Measurements from ENCODE around the gene QRFP. TPM values are rescaled to one million over a fixed set of nuclear protein-coding genes. Genes with fewer than 3 reads are reported as not detected.

Gene QRFP
- total RNA-seq, 2 experiments from 2014 or later, result not detected

DNA sequence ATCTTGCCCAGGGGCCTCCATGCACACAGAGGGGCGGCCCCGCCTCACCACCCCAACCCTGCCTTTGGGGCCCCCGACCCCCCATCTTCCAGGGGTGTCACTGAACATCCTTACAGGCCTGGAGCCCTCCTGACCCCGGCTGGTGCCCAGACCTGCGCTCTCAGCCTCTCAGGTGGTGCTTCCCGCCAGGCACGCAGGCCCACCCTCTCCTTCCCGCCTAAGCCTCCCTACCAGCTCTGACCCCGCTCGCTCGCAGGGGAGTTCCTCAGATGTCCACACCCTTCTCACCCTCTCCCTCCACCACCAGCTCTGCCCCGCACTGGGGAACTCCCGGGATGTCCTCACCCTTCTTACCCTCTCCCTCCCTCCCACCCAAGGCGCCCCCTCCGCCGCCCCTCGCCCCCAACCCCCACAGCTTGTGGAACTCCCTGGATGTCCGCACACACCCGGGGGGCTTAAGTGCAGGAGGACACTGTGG lies 12.3 kb upstream of the QRFP start:
- H3K9me3 Mint-ChIP-seq (ENCODE audit: low read depth), result no peaks in the 10 kb centered on the region
- CTCF ChIA-PET, result no interaction called here
- H3K27me3 Mint-ChIP-seq, result peaks cover 4% of the 10 kb centered on the region
- no peaks in the 10 kb centered on the region for H3K4me1 Mint-ChIP-seq
- DNase-seq, result no peak
- H3K36me3 Mint-ChIP-seq, result no peaks in the 10 kb centered on the region
- no peak overlapping the region for H3K4me3 Mint-ChIP-seq
- H3K27ac Mint-ChIP-seq, result no peak overlapping the region
- ATAC-seq, result no peak

DNA sequence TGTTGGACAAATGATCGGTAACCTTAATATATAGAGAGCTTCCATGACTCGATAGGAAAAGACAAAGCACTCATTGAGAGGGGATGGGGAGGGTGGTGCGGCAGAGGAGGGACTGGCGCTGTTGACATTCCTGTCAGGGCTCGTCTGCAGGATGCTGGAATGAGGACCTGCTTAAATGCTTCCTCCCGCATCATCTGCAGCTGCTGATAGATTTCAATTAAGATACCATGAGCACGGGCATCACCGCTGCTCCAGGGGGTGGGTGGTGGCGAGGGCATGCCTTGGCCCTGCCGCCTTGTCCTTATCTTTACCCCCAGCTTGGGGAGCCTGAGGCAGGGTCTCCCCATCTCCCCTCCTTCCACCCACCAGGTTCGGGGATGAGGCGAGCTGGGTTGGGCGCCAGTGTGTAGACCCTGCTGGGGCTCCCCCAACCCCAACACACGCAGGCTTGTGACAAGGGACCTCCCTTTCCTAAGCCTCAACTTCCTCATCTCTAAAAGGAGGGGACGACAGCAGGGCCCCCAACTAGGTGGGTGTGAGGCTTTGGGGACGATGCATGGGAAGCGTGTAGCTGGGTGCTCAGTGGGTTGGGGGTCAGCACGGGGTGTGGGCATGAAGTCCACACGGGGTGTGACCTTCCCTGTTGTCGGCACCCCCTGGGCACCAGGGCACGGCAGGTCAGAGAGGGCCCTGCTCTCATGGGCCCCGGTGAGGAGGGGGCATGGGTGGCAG lies 11.7 kb upstream of the QRFP start:
- DNase-seq (no peak), ATAC-seq (no peak)
- no peaks in the 10 kb centered on the region for H3K4me1 Mint-ChIP-seq
- H3K36me3 Mint-ChIP-seq, result no peaks in the 10 kb centered on the region
- H3K27me3 Mint-ChIP-seq, result peaks cover 4% of the 10 kb centered on the region
- CTCF ChIA-PET, result no interaction called here
- H3K27ac Mint-ChIP-seq, result no peak overlapping the region
- no peaks in the 10 kb centered on the region for H3K9me3 Mint-ChIP-seq (ENCODE audit: low read depth)
- H3K4me3 Mint-ChIP-seq, result no peak overlapping the region

DNA sequence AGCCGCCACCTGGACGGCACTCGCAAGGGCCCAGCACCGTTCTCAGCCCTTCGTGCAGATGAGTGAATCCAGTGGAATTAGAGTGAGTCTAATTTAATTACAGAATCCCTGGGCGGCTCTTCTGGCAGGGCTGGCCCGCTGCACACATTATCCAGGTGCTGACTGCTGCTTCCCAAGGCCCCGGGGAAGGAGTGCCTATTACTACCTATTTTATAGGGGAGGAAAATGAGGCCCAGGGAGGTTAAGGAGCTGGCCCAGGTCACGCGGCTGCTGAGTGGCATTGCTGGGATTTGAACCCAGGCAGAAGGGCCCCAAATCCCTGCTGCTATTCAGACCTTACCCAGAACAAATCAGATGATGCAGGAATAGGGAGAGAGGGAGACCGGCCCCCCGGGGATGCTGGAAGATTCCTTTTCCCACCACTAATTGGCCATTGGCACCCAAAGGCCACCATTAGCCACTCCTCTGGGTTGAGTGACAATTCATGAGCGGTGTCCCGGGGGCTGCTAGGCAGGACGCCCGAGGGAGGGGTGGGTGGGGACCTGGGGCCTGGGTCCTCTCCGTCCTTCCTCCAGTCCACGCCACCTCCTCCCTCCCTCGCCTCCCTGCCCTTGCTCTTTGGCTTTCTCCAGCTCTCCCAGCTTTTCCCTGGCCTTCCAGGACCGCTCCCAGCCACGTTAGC lies 10.3 kb upstream of the QRFP start:
- H3K27me3 Mint-ChIP-seq, result peaks cover 4% of the 10 kb centered on the region
- no peaks in the 10 kb centered on the region for H3K9me3 Mint-ChIP-seq (ENCODE audit: low read depth)
- ATAC-seq (no peak), DNase-seq (no peak)
- CTCF ChIA-PET, result interaction anchor here (1.1 kb wide), 1 partner anchor 172 kb away, joined by 3 read pairs; no protein-coding TSS in a partner anchor
- no peak overlapping the region for H3K27ac Mint-ChIP-seq
- H3K36me3 Mint-ChIP-seq, result no peaks in the 10 kb centered on the region
- no peak overlapping the region for H3K4me3 Mint-ChIP-seq
- H3K4me1 Mint-ChIP-seq, result no peaks in the 10 kb centered on the region

DNA sequence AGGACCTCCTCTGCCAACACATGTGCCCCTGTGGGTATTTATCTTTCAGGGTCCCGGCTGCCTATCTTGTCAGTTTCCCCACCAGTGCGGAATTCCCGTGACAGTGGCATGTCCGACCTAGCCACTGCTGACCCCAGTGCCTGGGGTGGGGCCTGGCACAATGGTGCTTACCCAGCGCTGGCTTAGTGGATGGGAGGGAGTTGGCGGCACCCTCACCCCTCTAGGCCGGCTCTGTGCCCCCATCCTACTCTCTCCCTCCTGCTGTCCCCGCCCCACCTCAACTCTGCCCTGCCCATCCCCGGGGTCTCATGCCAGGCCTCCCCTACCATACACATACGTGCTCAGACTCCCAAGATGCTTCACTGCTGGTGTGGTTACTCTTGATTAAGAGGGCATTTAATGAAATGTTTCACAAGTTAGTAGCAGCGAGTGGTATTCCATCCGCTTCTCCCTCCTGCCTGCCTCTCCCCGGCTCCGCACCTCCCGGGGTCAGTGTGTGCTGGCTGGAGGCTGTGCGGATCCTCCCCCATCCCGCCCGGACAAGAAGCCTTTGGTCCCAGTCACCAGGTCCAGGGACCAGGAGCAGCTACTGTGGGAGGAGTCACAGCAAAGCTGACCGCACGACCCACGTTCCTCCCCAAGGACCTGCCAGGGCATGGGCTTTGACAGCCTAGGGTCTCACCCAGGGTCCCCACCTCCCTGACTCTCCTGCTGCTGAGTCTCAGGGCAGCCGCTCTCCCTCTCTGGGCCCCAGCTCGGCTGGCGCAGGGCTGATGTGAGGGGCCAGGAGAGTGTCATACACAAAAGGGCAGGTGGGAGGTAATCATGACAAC lies 9.5 kb upstream of the QRFP start:
- no peaks in the 10 kb centered on the region for H3K9me3 Mint-ChIP-seq (ENCODE audit: low read depth)
- CTCF ChIA-PET, result interaction anchor here (1.1 kb wide), 2 partner anchors 140 to 171 kb away, joined by 3 to 4 read pairs; no protein-coding TSS in a partner anchor

DNA sequence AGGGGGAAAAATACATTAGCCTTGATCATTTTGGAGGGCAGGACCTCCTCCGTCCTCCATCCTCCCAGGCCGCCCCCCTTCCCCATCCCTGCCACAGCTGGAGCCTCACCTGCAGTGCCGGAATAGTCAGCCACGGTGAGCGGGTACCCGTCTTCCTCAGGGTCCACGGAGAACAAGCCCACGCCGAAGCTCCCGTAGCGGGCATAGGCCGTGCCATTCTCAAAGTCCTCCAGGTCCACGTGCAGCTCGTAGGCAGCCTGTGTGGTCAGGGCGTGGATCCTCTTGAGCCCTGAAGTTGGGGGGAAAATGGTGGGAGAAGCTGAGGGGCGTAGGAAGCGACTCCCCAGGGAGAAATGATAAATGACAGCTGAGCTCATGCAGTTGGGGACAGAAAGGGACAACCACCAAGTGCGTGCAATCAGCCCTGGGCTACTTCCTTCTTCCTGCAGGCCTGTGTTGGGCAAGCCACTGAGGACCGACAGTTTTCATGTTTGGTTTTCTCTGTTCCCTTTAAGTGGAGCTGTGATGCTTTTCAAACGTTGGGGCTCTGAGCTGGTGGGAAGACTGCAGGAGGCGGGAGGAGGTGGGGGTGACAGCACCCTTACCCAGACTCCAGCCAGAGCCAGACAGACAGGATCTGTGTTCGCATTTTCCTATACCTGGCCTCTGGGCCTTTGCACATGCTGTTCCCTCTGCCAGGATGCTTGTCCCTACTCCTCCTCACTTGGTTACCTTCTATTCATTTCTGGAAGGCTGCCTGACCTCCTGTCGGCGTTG lies 8.7 kb upstream of the QRFP start:
- no peaks in the 10 kb centered on the region for H3K9me3 Mint-ChIP-seq (ENCODE audit: low read depth)
- DNase-seq, result no peak
- H3K27ac Mint-ChIP-seq, result no peak overlapping the region
- peaks cover 4% of the 10 kb centered on the region for H3K27me3 Mint-ChIP-seq
- no peaks in the 10 kb centered on the region for H3K4me1 Mint-ChIP-seq
- ATAC-seq, result no peak
- H3K4me3 Mint-ChIP-seq, result no peak overlapping the region
- no peaks in the 10 kb centered on the region for H3K36me3 Mint-ChIP-seq
- CTCF ChIA-PET, result interaction anchor here (1.1 kb wide), 1 partner anchor 141 kb away, joined by 4 read pairs; no protein-coding TSS in a partner anchor

More for the DNA sequence above, 9.5 kb upstream of the QRFP start:
- H3K27ac Mint-ChIP-seq, result no peak overlapping the region
- H3K36me3 Mint-ChIP-seq, result no peaks in the 10 kb centered on the region
- ATAC-seq, result no peak
- H3K4me3 Mint-ChIP-seq, result no peak overlapping the region
- DNase-seq, result no peak
- no peaks in the 10 kb centered on the region for H3K4me1 Mint-ChIP-seq
- peaks cover 4% of the 10 kb centered on the region for H3K27me3 Mint-ChIP-seq

DNA sequence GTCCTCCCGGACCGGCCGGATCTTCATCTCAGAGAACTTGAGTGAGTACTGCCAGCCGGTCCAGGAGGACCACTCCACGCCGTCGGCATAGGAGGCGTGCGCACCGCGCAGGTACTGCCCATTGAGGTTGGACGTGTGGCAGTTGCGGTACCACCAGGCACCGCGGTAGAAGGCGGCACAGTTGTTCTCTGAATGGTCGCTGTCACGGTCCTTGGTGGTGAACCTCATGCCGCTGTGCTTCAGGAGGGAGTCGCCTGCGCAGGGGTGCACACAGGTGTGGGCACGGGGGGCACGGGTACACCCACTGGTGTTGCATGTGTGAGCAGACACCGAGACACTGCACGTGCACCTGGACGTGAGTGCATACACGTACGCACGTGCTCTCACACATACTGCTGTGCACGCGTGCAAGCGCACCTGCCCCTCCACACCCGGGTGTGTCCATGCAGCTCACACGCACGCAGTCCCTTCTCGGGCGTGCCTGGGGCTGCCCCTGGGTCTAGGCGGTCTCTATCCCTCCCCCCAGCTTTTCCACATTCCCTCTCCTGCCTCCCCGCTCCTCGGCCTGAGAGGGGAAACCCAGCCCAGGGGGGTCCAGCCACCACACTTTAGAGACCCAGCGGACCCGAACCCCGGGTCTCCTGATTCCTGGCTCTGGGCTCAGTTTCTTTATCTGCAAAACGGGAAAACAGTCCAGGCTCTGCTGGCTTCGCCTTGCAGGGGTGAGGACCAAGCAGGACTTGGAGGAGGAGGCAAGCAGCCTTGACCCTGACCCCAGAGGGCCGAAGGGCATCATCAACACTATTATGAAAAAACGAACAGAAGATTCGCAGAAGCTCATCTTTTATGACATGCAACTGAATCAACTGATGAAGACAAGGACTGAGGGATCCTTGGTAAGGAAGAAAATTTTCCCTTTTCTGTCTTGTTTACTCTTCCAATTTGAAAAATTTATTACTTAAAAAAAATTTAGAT lies 7.7 kb upstream of the QRFP start:
- no peak overlapping the region for H3K27ac Mint-ChIP-seq
- H3K36me3 Mint-ChIP-seq, result no peaks in the 10 kb centered on the region
- no peak overlapping the region for H3K4me3 Mint-ChIP-seq
- ATAC-seq (no peak), DNase-seq (no peak)
- peaks cover 4% of the 10 kb centered on the region for H3K27me3 Mint-ChIP-seq
- CTCF ChIA-PET, result interaction anchor here (0.5 to 1.1 kb wide), 2 partner anchors 85 to 142 kb away, joined by 3 to 4 read pairs; no protein-coding TSS in a partner anchor
- H3K4me1 Mint-ChIP-seq, result no peaks in the 10 kb centered on the region
- H3K9me3 Mint-ChIP-seq (ENCODE audit: low read depth), result no peaks in the 10 kb centered on the region

DNA sequence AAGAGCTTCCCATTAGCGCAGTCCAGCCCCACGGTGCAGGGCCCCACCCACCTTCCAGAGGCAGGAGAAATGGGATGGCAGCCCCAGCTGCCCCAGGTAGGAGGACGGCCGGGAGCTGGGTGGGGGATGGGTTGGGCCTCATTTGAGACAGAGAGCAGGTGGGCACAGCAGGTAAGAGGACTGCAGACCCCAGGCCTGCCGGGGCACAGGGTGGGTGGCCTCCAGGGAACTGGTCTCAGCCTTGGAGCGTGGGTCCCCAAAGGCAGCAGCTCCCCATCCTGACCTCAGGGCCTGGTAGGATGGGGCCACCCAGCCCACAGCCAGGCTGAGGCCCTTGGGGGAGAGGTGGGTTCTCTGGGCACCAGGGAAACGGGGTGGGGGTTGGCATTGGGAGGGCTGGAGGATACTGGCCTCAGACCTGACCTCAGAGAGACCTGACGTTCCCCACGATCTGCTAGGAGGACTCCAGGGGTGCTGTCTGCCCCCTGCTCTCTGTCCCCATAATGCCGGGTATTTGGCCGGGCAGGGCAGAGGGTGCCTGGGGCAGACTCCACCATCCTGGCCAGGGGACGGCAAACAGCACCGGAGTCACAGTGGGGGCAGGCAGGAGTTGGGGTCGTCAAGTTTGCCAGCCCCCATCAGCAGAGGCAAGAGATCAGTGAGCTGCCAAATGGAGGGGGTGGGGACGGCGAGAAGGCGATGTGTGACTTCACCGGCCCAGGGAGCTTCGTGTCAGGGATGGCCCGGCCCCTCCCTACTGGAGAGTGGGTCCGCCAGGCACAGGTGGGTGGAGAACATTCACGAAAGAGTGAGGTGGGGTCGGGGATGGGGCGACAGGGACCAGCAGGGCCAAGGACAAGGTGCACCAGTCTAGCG lies 6.8 kb upstream of the QRFP start:
- H3K36me3 Mint-ChIP-seq, result no peaks in the 10 kb centered on the region
- H3K27me3 Mint-ChIP-seq, result peaks cover 4% of the 10 kb centered on the region
- DNase-seq, result no peak
- H3K27ac Mint-ChIP-seq, result no peak overlapping the region
- ATAC-seq, result no peak
- no peak overlapping the region for H3K4me3 Mint-ChIP-seq
- no peaks in the 10 kb centered on the region for H3K4me1 Mint-ChIP-seq
- CTCF ChIA-PET, result interaction anchor here (0.5 kb wide), 1 partner anchor 84 kb away, joined by 3 read pairs; no protein-coding TSS in a partner anchor
- H3K9me3 Mint-ChIP-seq (ENCODE audit: low read depth), result no peaks in the 10 kb centered on the region

DNA sequence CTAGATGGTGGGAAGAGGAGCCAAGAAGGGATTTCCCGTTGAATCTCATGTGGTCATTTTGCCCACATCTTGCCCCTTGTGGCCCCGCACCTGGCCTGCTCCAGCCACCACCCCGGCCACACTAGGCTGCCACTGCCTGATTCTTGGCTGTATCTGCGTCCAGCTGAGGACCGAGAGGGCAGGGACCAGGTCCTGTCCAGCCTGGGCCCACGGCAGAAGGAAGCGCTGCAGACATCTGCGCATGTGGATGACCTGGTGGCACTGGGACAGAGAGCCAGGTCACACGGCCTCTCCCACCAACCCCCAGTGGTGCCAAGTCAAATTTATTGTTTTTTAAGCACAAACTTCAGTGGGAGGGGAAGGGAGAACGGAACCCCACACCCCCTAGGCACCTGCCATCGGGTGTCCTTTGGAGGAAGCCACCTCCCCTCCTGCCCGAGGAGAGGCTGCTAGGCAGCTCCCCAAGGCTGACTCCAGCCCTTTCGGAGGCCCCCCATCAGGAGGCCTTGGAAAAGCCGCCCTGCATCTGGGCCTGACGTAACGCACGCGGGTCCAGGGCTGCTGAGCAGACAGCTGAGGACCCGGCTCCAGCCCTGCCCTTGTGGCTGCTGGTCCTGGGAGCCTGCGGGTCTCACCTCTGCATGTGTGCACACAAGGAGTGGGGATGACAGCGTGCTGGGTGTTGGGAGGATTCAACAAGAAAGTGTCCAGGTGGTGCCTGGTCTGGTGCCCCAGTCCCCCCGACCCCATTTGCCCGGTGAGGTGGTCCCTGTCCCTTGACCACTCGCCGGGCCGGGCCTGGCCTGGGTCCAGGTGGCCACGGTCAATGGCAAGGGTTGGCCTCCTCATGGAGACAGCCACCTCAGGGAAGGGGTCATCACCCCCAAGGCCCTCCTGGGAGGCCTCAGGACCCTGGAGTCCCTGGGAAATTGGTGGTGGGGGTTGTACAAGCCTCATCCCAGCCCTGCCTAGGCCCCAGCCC lies 5.9 kb upstream of the QRFP start:
- no peak for DNase-seq
- ATAC-seq, result no peak
- Mint-ChIP-seq H3K4me3 (no peak overlapping the region), H3K9me3 (ENCODE audit: low read depth) (no peaks in the 10 kb centered on the region), H3K4me1 (no peaks in the 10 kb centered on the region), H3K27ac (no peak overlapping the region), H3K36me3 (no peaks in the 10 kb centered on the region), H3K27me3 (no peaks in the 10 kb centered on the region)
- CTCF ChIA-PET, result no interaction called here

DNA sequence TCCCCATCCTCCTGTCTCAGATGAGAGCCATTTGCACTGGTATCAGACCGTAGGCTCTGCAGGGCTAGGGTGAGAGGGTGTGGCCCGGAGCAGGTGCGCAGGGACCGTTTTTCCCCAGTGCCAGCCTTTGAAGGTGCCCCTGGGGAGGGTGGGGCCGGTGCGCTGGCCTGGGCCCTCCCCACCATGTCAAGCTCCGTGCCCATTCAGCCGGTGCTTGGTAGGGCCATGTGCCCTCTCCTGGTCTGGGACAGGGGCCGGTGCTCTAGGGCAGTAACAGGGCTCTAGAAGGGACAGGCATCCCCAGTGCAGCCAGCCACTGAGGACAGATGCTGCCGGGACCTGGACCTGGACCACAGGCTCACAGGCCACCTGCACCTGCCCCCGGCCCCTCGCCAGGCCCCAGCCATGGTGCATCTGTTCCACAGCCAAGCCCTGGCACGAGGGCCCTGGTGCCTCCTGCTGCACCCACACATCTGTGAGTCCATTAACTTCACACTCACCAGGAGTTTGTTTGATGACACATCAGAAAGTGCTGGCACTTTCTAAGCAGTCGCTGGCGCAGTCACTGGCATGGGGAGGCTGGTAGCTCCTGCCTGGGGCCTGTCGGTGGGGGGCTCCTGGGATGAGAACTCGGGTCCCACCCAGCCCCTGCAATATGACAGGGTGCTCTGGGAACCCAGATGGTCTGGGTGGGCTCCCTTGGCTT lies 5.0 kb upstream of the QRFP start:
- CTCF ChIA-PET, result no interaction called here
- Mint-ChIP-seq H3K27ac (no peak overlapping the region), H3K4me1 (no peaks in the 10 kb centered on the region), H3K4me3 (no peak overlapping the region), H3K9me3 (ENCODE audit: low read depth) (no peaks in the 10 kb centered on the region), H3K36me3 (no peaks in the 10 kb centered on the region), H3K27me3 (no peaks in the 10 kb centered on the region)
- no peak for DNase-seq
- no peak for ATAC-seq
